Retina (tissue), 1 donor: ENCODE data around the gene CD72.
A peak's percentile ranks its signal among the peaks of the same experiment; 100 is the strongest.

Experiments
- DNase-seq: peaks from one replicate; pipeline ENCODE4 v3.0.0-alpha.2; 2016

Gene CD72, protein sequence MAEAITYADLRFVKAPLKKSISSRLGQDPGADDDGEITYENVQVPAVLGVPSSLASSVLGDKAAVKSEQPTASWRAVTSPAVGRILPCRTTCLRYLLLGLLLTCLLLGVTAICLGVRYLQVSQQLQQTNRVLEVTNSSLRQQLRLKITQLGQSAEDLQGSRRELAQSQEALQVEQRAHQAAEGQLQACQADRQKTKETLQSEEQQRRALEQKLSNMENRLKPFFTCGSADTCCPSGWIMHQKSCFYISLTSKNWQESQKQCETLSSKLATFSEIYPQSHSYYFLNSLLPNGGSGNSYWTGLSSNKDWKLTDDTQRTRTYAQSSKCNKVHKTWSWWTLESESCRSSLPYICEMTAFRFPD

DNA sequence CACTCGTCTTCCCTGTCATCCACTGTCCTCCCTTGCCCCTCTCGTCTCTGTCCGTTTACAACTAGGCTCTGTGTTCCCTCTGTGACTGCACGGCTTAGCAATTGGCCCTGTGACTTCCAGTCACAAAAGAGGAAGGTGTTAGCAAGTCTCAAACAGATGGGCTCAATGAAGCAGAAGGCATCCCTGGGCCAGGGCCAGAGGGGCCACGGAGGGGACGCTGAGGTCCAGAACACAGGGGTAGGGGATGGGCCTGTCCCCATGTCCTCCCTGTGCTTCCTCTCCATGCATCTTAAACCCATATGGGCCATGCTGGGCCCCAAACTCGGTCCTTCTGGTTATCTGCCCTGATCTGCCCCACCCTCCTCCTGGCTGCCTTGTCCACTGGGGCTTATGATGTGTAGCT lies at the start of gene CD72:
TSS of gene CD72 (minus strand) at position 89 of the 403 bp plus-strand sequence. CDS start 110 bp downstream, outside the sequence.
- peak; percentile 63 for DNase-seq

DNA sequence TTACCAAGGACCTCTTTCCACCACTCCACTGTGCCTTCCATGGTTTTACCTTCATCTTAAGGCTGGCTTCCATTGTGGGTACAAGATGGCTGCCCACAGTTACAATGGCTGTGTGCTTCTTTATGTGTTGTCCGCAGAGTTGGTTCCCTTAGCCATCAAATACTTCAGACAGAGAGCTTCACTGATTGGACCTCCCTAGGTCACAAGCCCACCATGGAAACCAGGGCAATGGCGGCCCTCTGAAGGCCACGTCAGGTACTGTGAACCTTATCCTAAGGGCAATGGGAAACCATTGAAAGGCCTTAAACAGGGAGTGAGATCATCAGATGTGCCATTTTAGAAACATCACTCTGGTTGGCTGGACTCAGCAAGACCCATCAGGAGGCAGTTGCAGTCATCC lies 49.7 kb upstream of the CD72 start:
- no peak for DNase-seq

DNA sequence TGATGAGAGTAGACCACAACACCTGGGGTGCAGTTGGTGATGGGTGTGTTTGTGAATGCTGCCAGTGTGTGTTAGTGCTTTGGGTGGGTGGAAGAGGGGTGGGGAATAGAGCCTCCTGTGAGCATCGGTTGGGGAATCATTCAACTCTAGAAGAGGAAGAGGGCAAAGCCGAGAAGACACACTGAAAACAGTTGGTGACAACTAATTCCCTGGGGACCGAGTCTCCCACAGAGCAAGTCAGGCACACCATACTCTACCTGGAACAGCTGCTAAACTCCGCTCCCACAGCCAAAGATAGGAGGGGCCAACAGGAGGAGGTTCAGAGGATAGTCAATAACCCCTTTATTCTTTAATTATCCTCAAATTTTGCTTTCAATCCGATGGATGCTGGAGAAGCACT lies 48.3 kb upstream of the CD72 start:
- DNase-seq, result no peak

DNA sequence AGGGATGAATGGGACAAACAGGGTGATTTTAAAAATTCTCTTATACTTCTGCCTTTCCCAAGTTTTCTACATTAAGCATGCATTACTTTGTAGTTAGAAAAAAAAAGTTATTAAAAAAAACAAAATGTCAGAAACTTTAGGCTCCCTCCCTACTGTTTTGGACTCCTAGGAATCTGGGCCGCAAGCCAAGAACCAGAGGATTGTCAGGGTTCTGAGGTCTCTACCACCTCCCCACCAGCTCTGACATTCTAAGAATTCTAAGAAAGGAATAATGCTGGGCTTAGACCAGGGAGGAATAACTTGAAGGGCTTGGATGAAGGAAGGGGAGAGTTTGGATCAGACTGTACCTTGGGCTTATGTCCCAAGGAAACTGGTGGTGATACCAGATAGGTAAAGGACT lies 47.8 kb upstream of the CD72 start:
- no peak for DNase-seq

DNA sequence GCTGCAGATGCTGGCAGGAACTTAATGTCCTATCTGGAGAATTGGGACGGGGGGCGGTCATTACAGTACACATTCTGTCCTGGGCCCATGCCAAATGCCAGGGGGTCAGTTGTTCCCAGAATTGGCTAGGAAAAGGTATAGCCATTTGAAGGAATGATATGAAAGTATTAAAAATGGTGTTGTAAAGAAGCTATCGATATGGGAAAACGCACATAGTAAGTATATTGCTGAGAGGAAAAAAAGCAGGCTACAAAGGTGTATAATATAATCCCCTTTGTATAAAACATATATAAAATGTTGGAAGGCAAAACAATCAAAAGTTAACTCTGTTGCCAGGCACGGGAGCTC lies 47.2 kb upstream of the CD72 start:
- DNase-seq, result no peak

DNA sequence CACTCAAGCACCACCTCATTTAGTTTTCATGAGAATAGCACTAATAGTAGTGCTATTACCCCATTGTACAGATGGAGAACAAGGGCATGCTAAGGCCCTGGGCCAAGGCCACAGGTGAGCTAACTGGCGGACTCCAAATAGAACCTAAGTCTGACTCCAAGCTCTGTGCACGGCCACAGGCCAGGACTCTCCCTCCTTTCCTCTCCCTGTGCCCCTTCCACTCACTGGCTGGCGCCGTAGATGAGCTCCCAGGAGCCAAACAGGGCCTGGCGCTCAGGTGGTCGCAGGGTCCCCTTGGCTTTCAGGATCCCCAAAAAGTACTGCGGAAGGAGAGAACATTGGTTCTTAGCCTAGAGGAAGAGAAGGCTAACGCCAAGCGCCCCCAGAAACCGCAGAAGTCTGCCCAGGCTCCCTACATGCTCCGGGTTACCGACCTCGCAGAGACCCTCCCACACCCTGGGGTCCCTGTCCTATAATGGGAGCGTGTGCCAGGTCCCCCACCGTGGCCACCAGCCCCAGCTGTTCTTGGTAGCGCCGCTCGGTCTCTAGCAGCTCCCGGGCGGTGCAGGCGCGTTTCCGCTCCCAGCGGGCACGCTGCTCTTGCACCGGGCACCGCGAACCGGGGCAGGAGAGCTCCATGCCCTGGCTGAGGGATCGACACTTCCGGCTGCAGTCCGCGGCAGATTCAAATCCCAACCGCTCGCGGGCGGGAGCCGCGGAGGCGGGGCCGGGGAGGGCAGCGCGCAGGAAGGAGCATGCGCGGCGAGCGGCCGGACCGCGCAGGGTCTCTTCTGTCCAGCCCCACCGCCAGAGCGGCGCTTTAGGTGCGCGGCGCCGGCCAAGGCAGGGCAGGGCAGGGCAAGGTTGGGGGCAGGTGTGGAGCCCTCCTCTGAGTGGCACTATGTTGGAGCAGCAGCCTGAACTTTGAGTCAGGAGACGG lies 46.6 kb upstream of the CD72 start, which contains the start of gene ARHGEF39:
TSS of gene ARHGEF39 (minus strand) at position 665 of the 940 bp plus-strand sequence. CDS start at position 639, 26 bp downstream.
- DNase-seq, result peak; percentile 93

DNA sequence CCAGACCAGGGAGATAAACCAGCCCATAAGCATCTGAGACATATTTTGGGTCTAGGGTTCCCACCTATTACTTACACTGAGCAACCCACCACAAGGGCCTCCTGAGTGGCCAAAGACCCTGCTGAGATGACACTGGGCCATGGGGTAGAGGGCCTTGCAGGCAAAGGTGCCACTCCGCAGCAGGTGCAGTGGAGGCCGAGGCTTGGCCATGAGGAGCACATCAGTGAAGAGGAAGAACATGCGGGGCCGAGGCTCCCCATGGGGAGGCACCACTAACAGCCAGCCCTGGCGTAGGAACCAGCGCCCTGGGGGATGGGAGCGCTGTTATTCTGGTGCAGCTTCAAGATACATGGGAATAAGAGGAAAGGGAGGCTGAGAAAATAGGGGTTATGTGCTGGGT lies 44.2 kb upstream of the CD72 start:
- DNase-seq, result no peak

DNA sequence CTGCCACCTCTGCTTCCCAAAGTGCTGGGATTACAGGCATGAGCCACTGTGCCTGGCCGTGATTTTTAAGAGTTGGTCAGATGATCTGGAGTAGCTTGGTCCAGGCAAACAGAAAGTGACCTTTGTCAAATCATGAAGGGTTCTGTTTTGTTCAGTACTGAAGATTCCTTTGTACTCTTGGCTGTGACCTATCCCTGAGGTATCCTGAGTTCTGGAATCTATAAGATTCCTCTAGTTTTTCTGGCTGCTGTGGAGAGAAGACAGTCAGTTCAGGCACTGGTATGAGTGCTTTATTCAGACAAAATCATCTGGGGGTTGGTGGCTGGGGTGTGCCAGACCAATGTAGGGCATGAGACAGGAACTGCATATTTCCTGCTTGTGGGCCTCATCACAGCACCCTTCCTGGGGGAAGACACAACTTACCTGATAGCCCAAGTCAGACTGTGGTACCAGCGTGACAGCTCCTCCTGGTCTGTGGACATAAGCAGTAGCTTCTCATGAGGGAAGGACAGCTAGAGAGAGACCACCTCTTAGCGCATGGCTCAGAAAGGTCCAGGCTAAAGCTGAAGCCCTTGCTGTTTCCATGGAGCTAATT lies 43.6 kb upstream of the CD72 start:
- DNase-seq, result no peak

DNA sequence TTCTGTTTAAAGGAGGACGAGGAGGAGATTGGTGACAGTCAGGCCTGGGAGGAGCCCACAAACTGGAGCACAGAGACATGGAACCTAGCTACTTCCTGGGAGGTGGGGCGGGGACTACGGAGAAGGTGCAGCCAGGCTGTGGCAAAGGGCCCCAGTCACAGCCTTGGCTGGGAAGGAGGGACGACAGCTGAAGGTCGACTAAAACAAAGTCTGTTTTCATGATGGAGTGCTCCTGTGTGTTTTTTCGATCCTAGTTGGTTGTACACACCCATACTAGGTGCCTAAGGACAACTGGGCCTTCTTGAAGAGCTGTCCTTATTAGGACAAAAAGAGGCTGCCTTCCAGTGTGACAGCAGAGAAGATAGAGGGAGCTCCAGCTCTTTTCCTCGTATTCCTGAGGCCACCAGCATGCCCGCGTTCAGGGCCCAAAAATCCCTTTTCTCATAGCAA lies 42.8 kb upstream of the CD72 start:
- DNase-seq, result no peak

DNA sequence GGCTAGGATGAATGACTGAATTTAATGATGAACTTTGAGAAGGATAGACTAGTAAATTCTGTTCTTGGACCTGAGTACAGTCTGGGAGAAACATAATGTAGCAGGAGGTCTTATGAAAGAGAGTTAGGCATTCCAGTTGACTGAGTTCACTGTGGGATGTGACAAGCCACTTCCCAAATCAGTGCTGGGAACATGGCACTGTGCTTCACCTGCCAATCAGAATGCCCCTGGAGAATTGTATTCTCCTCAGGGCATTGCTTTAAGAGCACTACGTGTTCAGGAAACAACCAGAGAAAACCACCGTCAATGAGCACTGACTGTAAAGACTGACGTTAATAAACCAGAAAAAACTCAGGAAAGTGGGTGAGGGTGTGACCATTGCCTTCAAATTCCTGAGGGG lies 41.1 kb upstream of the CD72 start:
- no peak for DNase-seq

DNA sequence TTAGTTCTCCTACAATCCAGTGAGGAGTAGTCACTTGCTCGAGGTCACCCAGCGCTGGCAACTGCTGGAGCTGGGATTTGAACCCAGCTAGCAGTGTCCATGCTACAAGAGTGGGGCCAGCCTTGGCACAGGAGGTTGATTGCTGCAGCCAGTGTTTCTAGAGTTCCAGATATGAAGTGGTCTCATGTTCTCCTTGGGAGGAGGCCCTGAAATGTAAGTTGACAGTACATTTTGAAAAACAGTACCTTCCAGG lies 40.7 kb upstream of the CD72 start:
- no peak for DNase-seq

DNA sequence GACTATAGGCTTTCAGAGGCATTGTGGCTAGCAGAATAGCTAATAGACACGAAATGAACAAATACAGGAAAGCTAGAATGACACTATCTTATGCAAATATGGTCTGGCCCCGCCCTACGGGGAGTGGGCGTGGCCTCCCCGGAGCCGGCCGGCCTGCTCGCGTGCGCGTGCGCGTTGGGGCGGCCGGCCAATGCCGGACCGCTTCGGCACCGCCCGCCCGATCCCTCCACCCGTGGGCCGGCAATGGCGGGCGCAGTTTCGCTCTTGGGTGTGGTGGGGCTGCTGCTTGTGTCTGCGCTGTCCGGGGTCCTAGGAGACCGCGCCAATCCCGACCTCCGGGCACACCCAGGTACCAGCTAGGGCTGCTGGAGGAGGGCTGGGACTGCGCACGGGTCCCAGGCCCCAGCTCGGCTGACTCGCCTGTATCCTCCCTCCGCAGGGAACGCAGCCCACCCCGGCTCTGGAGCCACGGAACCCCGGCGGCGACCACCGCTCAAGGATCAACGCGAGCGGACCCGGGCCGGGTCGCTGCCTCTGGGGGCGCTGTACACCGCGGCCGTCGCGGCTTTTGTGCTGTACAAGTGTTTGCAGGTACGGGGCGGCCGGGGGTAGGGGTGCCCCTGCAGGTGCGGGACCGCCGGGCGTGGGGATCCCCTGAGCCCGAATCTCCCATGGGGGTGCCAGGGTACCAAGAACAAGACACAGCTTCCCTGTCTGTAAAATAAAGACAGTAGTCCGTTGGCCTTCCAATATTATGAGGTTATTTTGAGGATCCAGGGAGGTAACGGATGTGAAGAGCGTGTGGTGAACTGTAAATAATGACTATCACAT lies 40.1 kb upstream of the CD72 start, which contains the start of gene CCDC107:
TSS of gene CCDC107 (plus strand) at position 156 of the 831 bp plus-strand sequence. CDS start at position 244, 88 bp downstream.
- DNase-seq, result peak; percentile 99

DNA sequence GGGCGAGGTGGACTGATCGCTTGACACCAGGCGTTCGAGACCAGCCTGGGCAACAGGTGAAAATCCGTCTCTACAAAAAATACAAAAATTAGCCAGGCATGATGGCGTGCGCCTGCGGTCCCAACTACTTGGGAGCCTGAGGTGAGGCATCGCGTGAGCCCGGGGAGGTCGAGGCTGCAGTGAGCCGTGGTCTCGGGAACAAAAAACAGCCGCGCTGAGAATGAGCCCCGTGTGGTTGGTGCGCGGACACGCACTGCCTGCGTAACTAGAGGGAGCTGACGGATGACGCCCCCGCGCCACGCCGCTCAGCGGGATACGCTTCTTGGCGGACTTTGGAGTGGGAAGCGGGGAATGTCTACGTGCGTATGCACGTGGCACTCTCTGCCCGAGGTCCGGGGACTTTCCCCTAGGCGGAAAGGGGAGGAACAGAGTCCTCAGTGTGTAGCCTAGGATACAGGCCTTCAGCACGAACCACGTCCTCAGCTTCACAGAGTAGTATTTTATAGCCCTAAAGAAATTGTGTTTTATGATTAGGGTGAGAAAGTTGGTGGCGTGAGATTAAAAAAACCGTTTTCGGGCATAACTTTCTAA lies 39.4 kb upstream of the CD72 start, which contains the start of gene RMRP:
TSS of gene RMRP (minus strand) at position 474 of the 591 bp plus-strand sequence.
- DNase-seq, result peak; percentile 98

DNA sequence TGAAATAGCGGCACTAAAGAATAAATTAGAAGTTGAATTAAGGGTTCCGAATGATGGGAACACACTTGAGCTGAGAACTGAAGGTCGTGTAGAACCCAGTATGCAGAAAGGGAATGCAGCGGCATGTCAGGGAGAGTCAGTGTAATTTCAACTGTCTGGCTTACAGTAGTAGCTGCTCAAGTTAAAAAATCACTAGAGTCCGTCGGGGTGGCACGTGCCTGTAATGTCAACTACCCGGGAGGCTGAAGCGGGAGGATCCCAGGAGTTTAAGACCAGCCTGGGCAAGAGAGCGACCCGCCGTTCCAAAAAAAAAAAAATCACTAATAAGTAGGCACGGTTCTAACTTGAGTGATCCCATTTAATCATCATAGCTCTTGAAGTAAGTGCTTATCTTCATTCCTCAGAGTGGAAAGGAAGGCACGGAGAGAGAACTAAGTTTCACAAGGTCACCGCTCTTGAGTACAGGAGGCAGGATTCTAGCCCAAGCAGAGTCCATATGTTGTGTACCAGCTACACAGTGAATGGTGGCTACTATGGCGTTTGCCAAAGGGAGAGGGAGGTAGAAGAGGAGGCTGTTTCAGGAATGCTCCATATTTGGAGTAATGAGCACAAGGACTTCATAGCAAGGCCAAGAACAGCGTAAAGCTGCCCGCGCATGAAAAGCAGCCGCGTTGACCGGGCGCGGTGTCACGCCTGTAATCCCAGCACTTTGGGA lies 38.8 kb upstream of the CD72 start:
- no peak for DNase-seq

DNA sequence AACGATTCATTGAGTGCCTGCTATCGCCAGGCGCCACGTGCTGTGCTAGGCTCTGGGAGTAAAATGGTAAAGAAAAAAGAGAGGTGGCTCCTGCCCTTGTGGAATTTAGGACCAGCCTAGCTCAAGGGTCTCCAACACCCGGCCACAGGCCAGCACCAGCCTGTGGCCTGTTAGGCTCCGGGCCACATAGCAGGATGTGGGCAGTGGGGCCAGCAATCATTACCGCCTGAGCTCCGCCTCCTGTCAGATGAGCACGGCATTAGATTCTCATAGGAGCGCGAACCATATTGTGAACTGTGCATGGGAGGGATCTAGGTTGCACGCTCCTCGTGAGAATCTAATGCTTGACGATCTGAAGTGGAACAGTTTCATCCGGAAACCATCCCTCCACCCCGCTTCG lies 38.1 kb upstream of the CD72 start:
- no peak for DNase-seq

DNA sequence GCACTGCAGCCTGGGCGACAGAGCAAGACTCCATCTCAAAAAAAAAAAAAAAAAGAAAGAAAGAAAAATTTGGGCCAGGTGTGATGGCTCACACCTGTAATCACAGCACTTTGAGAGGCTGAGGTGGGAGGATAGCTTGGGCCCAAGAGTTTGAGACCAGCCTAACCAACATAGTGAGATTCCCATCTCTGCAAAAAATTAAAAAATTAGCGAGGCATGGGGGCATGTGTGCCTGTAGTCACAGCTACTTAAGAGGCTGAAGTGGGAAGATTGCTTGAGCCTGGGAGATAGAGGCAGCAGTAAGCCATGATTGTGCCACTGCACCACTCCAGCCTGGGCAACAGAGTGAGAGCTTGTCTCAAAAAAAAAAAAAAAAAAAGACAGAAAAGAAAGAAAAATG lies 35.4 kb upstream of the CD72 start:
- DNase-seq, result no peak

DNA sequence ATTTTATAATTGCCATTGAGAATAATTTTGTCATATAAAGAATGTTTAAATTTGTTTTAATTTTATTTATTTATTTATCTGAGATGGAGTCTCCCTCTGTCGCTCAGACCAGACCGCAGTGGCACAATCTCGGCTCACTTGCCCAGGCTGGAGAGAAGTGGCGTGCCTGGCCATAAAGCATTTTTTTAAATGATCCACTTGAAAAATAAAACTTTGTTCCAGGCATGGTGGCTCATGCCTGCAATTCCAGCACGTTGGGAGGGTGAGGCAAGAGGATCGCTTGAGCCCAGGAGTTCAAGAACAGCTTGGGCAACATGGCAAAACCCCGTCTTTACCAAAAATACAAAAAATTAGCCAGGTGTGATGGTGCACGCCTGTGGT lies 34.6 kb upstream of the CD72 start:
- no peak for DNase-seq

DNA sequence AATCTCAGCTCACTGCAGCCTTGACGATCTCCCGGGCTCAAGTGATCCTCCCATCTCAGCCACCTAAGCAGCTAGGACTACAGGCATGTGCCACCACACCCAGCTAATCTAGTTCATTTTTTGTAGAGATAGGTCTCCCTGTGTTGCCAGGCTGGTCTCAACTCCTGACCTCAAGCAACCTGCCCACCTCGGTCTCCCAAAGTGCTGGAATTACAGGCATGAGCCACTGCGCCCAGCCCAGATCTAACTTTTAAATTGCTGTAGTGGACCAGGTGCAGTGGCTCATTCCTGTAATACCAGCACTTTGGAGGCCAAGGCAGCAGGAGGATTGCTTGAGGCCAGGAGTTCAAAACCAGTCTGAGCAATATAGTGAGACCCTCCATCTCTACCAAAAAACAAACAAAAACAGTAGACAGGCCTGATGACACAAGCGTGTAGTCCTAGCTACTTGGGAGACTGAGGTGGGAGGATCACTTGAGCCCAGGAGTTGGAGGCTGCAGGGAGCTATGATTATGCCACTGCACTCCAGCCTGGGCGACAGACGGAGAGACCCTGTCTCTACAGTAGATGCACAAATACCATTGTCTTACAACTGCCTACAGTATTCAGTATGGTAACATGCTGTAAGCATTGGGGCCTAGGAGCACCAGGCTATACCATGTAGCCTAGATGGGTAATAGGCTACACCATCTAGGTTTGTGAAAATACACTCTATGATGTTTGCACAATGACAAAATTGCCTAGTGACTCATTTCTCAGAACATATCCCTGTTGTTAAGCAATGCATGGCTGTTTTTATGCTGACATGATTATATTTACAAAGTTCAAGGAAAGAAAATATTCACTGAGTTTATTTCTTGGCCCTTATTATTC lies 34.0 kb upstream of the CD72 start:
- DNase-seq, result no peak

DNA sequence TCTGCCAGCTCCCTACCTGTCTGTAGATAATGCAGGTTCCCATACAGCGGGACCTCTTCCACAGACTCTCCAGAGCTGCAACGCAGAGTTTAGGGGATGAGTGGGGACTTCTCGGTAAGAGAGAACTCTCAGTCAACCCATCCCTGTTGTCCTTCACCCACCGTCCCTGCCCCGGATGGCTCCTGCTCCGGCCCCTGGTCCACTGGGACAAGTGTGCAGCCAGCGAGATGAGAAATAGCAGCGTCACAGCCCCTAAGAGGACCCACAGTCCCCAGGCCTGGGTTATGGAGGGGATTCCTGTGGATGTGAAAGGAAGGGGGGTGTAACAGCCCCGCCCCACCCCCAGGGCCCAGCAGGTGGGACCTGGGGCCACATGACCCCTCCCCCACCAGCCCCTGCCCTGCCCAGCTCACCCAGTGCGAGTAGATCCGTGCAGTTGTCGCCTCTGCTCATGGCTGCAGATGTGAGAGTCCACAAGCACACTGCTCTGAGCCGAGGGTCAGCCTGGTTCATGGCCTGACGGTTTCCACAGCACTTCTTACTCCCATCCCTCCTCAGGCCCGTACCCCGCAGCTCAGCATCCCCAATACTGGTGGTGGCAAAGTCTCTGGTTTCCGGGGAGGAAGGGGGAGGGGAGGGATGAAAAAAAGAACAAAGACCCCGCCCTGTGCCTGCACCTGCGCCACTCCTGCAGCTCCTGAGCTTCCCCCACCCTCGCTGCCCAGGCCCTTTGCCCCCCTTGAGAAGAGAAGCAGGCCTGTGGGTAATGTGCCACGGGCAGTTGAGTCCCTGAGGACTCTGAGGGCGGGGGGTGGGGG lies 32.3 kb upstream of the CD72 start, which contains the start of gene SIT1:
TSS of gene SIT1 (minus strand) at position 591 of the 818 bp plus-strand sequence. CDS start at position 513, 78 bp downstream.
- no peak for DNase-seq
